GF-D8 (cell line): Measurements from ENCODE around the gene EHBP1L1.
A peak's percentile ranks its signal among the peaks of the same experiment; 100 is the strongest.

Source experiments
- DNase-seq: peaks from one replicate; lab custom pipeline; 2025; lab: John Stamatoyannopoulos, UW

EHBP1L1 gene

DNA sequence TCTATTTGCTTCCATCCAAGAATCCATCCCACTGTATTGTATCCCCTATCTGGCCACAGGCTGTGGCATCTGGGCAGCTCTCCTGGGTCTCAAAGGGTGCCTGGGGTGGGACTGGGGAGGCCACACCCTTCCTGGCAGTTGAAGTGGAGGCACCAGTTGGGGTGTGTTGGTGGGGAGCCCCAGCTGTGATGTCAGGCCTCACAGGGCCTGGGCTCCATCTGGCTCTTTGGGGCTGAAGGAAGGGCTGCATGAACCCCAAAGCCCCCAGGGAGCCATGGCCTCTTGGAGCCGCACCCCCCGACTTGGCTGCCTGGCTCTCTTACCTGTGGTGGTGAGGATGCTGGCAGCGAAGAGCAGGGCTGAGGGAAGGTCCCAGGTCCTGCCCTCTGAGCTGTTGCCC lies 19.3 kb downstream of the EHBP1L1 start:
- no peak for DNase-seq

GRCh38 chr11:65595543-65596281 lies 19.9 kb downstream of the EHBP1L1 start, which contains the start of gene KCNK7:
Gene KCNK7, minus strand, starts transcription at chr11:65595800. Its CDS starts 28 bp downstream, at chr11:65595772.
- no peak for DNase-seq

GRCh38 chr11:65596520-65596919 lies 20.7 kb downstream of the EHBP1L1 start:
- DNase-seq: no peak

- DNase-seq: no peak
These were observed 22.4 kb downstream of the EHBP1L1 start for GRCh38 chr11:65598258-65598699.

DNA sequence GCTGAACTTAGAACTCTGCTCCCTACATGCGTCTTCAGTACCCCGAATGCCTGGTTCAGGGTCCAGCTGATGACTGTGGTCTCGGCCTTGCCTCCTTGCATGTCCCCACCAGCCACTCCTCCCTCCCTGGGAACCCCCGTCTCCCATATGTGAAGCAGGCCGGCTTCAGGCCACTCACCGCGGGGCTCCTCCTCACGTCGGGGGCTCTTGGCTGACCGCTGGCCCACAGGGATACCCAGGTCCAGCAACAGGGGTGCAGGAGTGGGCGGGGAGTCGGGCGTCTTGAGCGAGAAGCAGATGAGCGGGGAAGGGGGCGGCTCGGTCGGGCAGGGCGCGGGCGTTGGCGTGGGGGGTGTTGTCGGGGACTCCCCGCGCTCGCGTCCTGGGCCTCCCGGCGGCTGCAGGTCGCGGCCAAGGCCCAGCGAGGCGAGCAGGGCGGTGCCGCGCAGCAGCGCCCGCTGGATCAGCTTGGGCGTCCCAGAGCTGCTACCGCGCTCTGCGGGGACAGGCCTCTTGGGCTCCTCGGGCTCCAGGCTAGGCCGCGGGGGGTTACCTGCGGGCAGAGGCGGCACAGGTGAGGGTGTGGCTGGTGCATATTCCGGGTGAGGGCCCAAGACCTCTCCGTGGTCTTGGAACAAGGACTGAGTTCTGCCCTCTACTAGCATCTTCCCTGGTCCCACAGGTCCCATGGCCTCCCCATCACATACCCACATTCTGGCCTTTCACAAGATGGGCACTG lies 23.5 kb downstream of the EHBP1L1 start:
- no peak for DNase-seq

DNA sequence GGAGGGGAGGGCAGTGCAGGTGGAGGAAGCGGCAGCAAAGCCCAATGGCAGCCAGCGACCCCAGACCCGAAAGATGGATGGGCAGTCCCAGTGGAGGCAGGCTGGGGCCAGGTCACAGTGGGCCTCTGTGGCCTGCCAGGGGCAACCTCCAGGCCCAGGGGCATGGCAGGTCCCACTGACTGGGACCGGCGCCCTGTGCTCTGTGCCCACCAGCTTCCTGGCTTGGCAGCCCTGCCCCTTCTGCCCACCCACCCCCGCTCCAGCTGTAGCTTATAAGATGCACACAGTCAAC lies 24.0 kb downstream of the EHBP1L1 start:
- no peak for DNase-seq

DNA sequence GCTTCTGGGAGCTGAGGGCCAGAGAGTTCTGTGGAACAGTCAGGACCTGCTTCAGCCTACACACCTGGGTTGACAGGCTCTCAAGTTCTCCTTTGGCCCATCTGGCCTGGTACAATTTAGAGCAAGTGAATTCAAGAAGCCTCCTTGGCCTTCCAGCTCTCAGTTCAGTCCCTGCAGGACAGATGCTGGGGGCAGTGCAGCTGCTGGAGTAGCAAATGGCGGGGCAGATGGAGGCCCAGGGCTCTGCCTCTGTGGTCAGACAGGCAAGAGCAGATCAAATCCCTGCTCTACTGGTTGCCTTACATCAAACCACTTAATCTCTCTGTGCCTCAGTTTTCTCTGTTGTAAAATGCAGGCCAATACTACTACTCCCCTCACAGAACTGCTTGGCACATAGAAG lies 28.4 kb downstream of the EHBP1L1 start:
- no peak for DNase-seq

GRCh38 chr11:65606876-65607613 lies 31.2 kb downstream of the EHBP1L1 start:
- DNase-seq: no peak

DNA sequence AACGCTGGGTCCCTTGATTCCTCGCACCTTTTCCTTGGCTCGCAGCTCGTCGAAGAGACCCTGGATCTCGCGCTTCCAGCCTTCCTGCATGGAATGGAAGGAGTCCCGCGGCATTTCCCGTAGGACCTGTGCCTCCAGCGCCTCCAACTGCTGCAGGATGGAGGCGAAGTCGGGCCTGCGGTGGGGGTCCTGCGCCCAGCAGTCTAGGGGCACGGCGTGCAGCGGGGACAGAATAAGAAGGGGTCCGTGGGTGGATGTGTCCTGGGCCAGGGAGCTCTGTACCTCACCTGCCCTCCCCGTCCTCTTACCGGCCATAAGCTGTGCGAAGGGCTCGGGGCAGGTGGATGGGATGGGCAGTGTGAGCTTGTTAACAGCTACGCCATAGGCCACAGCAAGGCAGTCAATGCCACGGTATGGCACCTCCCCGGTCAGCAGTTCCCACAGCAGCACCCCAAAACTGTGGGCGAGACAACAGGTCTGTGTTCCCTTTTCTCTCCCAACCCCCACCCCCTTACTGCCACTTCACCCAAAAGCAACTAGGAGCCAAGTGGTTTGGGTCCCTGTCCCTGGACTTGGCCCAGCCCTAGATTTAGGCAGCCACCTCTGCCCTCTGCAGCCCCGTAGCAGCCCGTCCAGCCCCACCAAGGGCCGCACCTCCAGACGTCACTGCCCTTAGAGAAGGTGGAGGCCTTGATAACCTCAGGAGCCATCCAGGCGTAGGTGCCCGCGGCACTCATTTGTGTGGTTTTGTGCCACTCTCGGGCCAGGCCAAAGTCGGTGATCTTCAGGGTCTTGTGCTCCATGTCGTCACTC lies 32.0 kb downstream of the EHBP1L1 start:
- DNase-seq: no peak

DNA sequence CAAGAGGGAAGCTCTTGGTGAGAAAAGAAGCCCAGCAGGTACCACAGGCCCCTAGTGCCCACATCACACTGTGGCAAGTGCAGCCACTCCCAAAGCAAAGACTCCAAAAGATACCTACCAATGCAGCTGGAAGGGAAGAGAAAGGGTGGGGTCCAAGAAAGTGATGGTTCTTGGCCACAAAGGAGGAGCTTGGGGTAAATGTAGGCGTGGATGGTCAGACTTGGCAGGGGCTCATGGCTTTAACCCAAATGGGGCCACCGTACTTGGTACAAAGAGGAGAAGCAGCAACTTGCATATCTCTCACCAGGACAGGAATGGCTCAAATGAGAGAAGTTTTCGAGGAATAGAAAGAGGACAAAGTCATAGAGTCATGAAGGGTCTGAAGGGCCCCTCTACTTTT lies 33.4 kb downstream of the EHBP1L1 start:
- no peak for DNase-seq

DNA sequence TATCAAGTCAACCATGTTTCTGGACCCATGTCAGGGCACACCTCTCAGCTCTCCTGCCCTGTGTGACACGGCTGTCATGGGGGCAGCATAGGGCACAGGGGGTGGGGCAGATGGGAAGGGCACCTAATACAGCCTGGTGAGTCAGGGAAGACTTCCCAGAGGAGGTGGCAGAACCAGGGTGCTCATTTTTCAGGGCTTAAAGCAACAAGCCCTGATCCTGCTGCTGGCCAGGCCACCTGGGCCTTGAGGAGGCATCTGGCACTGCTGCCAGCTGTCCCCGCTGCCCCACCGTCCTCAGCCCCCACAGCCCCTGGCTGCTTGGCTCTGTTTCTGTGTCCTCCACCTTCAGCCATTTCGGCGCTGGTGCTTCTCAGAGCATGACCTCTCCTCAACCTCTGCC lies 33.8 kb downstream of the EHBP1L1 start:
- DNase-seq: no peak

- no peak for DNase-seq
These were observed 34.6 kb downstream of the EHBP1L1 start for GRCh38 chr11:65610404-65610803.

DNA sequence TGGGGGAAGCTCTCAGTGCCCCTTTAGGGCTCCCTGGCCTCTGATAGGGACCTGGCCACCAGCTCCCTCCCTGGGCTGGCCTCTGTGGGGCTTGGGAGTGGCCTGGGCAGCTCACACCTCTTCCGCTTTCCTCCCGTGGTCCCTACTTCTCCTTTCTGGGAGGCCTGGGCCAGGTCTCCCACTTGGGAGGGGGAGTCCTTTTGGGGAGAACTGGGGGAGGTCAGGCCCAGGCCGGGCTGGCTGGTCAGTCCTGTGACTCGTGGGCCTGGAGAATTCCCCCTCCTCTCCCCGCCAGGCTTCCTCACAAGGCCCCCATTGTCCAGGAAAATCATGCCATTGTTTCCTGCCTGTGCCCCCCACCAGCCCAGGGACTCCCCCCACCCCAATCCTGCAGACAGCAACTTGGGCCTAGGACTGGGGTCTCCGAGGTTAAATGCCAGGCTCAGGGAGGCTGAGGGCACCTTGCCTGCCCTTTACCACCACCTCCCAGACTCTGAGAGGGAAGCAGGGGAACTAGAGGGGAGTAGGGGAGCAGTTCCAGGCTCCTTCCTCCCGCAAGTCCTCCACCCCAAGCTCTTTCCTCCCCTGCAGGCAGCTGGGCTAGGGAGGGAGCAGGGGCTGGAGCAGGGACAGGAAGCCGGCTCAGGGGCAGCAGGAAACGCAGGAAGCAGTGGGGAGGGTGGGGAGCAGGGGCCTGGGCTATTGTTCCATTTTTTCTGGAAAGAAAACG lies 35.3 kb downstream of the EHBP1L1 start:
- DNase-seq: peak; percentile 34

DNA sequence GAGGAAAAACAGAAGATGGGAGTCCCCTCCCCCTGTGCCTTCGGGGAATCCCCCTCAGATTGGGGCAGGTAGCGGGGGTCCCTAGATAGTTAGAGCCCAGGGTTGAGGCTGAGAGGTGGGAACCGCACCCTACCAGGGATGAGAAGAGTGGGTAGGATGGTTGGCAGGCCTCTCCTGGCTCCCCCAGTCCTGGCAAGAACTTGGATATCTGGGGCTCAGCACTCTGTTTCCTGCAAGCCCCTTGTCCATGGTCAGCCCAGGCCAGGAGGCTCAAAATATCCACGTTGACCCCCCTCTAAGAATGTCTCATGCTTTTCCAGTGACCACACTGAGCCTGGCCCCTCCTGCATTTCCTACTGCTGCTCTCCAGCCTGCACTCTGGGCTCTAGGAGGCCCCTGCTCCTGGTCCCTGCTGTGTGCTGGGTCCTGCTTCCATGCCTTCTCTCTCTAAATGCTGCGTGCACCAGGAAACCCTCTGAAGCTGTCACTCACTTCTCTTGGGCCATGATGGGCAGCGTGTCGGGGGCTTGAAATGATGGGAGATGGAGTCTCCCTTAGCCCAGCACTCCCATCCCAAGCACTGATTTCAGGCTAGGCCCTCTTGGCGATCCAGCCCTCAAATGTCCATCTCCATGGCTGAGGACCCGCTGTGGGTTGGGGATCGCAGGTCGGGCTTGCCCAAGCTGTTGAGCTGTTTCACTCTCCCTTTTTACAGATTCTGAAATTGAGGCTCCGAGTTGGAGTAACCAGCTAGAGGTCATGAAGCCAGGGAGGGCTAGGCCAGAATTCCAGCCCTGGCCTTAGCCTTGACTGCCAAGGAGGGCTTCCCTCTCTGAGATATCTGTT lies 36.1 kb downstream of the EHBP1L1 start:
- DNase-seq: no peak

- no peak for DNase-seq
These were observed 36.8 kb downstream of the EHBP1L1 start for GRCh38 chr11:65612691-65613090.

DNA sequence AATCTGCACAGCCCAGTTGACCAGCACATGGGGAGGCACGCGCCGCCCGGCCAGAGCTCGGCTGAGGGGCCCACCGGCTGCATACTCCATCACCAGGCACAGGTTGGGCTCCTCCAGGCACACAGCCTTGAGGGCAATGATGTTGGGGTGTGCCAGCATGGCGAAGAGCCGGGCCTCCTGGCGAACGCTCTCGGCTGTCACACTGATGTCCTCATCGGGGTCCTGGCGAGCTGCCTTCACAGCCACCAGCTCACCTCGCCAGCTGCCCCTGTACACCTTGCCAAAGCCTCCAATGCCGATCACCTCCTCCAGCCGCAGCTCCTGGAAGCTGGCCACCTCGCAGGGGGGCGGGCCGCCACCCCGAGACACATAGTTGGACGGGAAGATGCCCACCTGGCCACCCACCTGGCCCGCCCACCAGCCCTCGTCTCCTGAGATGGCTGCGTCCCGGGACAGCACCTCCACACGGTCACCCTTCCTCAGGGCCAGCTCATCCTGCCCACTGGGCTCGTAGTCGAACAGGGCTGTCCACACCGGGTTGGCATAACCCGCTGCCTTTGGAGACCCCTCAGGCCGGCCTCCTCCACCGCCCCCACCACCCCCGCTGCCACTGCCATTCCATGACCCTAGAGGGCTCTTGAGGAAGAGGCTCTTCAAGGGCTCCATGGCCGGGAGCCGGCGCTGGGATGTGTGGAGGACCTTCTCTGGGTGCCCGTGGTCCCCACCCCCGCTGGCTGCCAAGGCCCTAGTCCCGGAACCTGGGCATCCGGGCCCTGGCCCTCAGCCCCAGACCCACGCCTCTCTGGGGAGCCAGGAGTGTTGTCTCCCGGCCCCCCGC lies 37.5 kb downstream of the EHBP1L1 start:
- DNase-seq: no peak

DNA sequence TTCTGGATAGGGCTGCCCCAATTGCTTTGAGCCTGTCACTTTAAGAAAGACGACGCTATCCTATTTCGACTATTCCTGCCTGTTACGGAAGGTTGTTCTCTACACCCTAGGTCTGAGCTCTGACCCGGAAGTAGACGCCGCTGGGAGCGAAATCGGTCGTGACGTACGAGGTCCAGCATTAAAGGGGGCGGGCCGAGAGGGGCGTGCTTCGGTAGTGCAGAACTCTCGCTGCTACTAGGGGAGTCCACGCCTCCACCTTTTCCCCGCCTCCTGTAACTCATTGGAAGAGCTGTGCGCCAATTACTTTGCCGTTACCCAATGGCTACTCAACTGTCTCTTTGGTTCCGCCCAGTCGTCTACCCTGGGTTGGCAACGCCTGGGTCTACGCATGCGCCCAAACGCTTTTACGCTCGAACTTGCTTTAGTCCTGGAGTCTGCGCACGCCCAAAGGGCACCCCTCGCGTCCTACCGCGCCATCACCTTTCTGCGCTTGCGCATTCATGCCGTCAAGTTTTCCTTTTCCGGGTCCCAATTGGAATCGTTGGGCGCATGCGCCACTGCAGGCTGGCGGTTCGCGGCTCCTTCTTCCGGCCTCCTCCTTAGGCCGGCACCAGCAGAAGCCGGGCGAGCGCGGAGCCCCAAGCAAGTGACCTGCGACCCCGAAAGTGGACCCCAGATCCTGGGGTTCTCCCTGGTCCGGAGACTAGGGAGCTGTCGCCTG lies 39.5 kb downstream of the EHBP1L1 start, which contains the start of gene PCNX3:
TSS of gene PCNX3 (plus strand) at position 548 of the 721 bp plus-strand sequence. CDS start 536 bp downstream, outside the sequence.
- peak; percentile 100 for DNase-seq

DNA sequence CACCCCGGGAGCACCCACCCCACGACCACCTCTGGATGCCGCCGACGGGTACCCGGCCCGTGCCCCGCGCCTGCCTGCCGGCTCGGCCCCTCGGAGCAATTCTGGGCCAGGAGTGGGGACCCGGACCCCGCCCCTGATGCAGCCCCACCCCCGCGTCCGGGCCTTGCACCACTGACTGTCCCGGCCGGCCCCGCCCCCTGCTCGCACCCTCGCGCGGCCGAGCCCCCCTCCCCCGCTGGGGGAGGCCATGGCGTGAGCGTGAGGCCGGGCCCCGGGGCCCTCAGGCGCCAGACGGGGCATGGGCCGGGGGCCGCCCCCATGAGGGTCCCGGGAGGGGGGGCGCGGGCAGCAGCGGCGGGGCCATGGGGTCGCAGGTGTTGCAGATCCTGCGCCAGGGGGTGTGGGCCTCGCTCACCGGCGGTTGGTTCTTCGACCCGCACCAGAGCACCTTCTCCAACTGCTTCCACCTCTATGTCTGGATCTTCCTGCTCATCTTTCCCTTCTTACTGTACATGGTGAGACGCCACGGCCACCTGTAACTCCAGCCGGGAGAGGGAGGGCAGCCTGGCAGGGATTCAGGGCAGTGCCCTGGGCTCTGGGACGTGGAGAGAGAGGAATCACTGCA lies 40.2 kb downstream of the EHBP1L1 start:
- DNase-seq: no peak
